IPS DF 19.7 (cell line): ENCODE results near the gene MOB4.
"Not testable (repeated sequence)": the region's sequence is repeated elsewhere in the genome, so short reads cannot be mapped to it uniquely, and the experiment has no call there.

Experiments used
- DNase-seq: peaks from one replicate; pipeline ENCODE4 v3.0.0-alpha.2; 2013; ENCODE audit warnings: low read depth, low spot score

MOB4 gene

GRCh38 chr2:197515739-197516392 lies at the start of gene MOB4:
Gene MOB4 (plus strand): TSS chr2:197516066. CDS start chr2:197516087, 21 bp downstream.
- peak; percentile 74 for DNase-seq

GRCh38 chr2:197472166-197472565 lies 43.7 kb upstream of the MOB4 start:
- no peak for DNase-seq

DNA sequence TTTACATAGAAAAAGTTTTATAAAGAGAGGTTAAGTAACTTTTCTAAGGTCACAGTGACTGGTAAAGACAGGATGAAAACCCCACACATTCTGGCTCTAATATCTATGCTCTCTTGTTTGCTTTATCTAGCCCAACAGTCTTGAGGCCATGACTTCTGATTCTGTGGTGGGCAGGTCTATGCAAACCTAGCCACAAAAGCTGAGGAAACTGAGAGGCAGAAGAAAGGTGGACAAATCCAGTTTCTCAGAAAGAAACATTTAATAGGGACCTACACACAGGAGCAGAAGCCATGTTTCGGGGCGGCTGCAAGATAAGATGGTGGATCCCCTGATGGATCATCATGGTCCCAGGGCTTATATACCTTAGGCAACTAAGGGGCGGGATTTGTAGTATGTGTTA lies 38.1 kb upstream of the MOB4 start:
- DNase-seq: no peak

DNA sequence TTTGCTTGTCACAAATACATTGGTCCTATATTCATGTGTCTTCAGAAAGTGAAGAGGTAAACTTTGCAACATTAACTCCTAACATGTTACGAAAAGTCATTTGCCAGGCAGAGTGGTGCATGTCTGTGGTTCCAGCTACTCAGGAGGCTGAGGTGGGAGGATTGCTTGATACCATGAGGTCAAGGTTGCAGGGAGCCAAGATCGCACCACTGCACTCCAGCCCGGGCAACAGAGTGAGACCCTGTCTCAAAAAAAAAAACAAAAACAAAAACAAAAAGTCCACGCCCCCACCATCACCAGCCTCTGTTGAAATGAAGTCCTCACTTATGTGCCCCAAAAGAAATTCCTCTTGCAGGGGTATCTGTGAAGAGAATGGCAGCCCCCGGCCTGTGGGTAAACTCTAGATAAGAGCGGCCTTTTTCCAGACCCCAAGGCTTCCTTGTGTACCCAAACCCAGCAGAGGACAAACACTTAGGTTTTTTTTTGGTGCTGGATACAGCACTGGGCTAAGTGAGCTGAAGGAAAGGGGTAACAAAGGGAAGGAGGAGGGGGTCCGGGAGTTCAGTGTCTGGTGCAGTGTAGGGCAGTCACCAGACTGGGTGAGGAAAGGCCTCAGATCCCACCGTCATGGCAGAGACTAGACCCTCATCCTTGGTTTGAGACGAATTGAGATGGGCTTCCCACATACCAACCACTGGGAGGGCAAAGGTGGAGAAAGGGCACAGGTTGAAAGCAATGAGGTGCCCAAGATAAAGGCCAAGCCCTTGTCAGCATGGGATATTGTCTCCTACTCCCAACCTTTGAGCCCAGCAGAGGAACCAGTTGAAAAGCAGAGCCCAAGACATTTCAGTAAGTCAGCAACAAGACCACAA lies 35.5 kb upstream of the MOB4 start:
- no peak for DNase-seq

DNA sequence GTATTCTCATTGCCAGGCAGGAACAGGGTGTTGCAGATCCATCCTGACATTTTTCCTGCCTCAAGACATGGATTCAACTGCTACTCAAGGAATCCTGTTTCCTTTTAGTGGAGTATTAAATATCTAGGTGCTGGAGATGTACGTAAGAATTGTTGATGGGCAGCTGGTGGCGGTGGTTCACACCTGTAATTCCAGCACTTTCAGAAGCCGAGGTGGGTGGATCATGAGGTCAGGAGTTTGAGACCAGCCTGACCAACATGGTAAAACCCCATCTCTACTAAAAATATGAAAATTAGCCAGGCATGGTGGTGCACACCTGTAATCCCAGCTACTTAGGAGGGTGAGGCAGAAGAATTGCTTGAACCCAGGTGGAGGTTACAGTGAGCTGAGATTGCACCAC lies 31.6 kb upstream of the MOB4 start:
- not testable (repeated sequence) for DNase-seq

- DNase-seq: no peak
Measured at GRCh38 chr2:197486175-197486574, 29.7 kb upstream of the MOB4 start.

DNA sequence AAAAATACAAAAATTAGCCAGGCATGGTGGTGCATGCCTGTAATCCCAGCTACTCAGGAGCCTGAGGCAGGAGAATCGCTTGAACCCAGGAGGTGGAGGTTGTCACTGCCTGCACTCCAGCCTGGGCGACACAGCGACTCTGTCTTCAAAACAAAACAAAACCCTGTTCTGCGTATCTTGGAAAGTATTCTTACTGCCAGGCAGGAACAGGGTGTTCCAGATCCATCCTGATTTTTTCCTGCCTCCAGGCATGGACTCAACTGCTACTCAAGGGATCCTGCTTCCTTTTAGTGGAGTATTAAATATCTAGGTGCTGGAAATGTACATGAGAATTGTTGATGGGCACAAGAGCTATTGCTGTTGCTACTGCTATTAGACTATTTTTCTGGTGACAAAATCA lies 28.5 kb upstream of the MOB4 start:
- no peak for DNase-seq

GRCh38 chr2:197495433-197496134 lies 20.3 kb upstream of the MOB4 start:
- no peak for DNase-seq

DNA sequence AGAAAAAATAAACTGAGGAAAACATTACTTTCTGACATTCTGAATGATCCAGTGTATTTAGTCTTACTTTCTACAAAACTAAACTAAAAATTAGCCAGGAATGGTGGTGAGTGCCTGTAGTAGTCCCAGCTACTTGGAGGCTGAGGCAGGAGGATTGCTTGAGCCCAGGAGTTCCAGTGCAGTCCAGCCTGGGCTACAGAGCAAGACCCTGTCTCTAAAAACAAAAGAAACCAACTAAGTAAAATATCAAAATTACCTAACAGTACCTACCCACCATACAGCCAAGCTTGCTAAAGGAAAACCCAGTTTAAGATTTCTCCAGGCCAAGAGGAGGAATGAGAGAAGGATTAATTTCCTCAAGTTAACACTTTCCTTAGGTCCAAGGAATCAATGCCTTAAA lies 19.2 kb upstream of the MOB4 start:
- DNase-seq: no peak

DNA sequence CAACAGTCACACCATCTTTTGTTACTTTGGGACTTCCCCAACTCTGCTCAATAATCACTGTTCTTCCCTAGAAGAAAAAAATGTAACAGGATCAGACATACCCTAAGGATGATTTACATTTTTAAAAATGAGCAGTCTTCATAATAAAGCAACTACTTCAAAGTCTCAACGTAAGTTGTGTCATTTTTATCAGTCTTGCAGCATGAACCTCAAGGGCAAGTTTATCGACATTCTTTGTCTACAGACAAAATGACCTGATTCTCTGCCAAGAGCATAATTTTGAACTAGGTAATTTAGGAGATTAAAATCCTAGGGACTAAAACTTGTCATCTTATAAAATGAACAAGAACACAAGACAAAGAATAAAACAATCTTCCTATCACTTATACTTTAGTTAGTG lies 18.5 kb upstream of the MOB4 start:
- no peak for DNase-seq

- DNase-seq: no peak
Measured at GRCh38 chr2:197498235-197498936, 17.5 kb upstream of the MOB4 start.

DNA sequence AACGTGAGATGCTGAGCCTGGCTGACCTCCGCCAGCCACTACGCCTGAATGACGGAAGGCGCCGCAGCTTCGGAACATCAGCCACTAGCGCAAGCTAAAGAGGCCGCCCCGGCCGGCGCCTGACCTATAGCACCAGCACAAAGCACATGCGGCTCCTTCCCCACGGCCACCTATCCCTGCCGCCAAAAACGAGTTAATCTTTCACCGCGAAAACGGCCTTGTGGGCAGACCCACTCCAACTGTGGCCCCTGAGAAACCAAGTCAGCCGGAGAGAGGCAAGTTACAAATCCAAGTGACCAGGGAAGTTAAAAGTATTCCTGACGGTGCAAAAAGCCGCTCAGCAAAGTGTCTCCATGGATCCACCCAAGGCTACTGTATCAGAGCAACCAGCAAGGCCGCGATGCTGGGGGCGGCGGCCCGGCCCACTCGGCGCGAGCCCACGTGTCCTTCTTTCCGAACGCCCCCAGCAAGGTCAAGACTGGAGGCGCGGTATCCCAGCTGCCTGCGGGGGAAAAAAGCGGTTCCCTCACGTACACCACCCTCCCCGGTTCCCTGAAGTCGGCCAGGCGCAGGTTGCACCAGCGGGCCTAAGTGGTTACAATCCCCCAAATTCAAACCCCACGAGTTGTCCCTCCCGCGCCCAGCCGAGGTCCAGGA lies 16.8 kb upstream of the MOB4 start:
- no peak for DNase-seq

GRCh38 chr2:197499594-197500502 lies 16.0 kb upstream of the MOB4 start, which contains the start of the genes HSPD1 and HSPE1:
Gene HSPD1 (minus strand): TSS chr2:197499840. CDS start chr2:197498848, 992 bp downstream.
Gene HSPE1 (plus strand): TSS chr2:197500379. CDS start chr2:197500437, 58 bp downstream.
- peak; percentile 97 for DNase-seq

DNA sequence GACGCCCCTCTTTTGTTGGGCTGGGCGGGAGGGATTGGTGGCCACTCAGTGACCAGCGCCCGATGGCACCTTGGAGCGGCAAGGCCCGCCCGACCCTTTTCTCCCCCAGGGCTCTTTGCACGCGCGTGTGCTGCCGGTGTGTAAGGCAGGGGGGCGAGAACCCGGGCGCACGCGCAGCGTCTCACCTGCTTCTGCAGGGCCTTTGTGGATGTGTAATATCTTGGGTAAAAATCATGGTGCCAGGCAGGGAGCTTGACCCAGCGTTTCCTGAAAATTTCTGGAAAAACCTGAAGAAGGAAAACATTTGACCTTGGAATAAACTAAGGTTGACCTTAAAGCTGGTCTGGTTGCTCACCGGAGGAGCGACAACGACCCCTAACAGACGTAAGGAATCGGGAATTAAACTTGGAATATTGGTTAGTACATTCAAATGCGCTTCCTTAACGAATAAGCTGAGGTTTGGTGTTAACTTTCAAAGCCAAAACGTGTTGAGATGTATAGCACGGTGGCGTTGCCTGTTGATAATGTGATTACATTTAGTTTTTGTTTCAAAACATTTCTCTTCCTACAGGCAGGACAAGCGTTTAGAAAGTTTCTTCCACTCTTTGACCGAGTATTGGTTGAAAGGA lies 15.2 kb upstream of the MOB4 start:
- no peak for DNase-seq

DNA sequence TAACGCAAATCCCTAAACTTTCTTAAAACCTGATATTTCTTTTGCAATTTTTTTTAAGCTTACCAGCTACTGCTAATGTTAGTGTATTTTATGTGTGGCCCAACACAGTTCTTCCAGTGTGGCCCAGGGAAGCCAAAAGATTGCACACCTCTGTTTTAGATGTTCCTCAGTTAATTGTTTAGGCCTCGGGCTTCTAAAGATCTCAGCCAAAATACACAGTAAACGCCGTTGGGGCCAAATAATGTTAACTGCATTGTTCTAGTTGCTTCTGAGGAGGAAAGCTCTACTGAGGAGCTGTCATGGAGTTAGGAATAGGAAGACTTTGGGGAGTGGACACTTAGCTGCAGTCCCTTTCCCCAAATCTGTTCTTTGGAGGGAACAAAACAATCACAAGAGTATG lies 13.7 kb upstream of the MOB4 start:
- no peak for DNase-seq

GRCh38 chr2:197502685-197503084 lies 13.2 kb upstream of the MOB4 start:
- DNase-seq: no peak

DNA sequence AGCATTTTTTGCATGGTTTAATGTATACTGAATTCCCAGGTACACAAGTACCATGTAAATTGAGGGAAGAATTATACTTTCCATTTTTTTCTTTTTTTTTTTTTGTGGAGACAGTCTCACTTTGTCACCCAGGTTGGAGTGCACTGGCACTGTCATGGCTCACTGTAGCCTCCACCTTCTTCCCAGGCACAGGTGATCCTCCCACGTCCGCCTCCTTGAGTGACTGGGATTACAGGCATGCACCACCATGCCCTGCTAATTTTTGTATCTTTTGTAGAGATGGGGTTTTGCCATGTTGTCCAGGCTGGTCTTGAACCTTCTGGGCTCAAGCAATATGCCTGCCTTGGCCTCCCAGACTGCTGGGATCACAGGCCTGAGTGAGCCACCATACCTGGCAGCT lies 11.9 kb upstream of the MOB4 start:
- no peak for DNase-seq

- DNase-seq: no peak
Measured at GRCh38 chr2:197504512-197504911, 11.4 kb upstream of the MOB4 start.

GRCh38 chr2:197506658-197507057 lies 9.2 kb upstream of the MOB4 start:
- DNase-seq: no peak

GRCh38 chr2:197513915-197514314 lies 2.0 kb upstream of the MOB4 start:
- no peak for DNase-seq
